Testis (tissue), 5 donors: ENCODE data around the gene VAMP8. TPM values are rescaled to one million over a fixed set of nuclear protein-coding genes. Genes with fewer than 3 reads are reported as not detected.

ENCODE experiments used
- DNase-seq: peaks from one replicate; pipeline ENCODE4 v3.0.0-alpha.2; 2019
- H3K27ac ChIP-seq, 2 donors: fragments of 200-600 bp; sonication (generic); one replicate each; pipeline ENCODE4 v1.5.1; 2019
- H3K27me3 ChIP-seq: fragments of 200-600 bp; sonication (generic); one replicate; pipeline ENCODE4 v1.5.1; 2019
- H3K36me3 ChIP-seq: fragments of 200-600 bp; sonication (generic); one replicate; pipeline ENCODE4 v1.5.1; 2017; ENCODE audit warnings: low read depth; ENCODE audit errors: missing control alignments
- H3K4me1 ChIP-seq: fragments of 200-600 bp; sonication (generic); one replicate; pipeline ENCODE4 v1.5.1; 2019
- H3K4me3 ChIP-seq, 2 donors: fragments of 200-600 bp; sonication (generic); one replicate each; pipeline ENCODE4 v1.5.1; 2017 to 2019
- H3K9me3 ChIP-seq: fragments of 200-600 bp; sonication (generic); one replicate; pipeline ENCODE4 v1.5.1; 2017
- POLR2A ChIP-seq: fragments of 450-650 bp; IDR thresholded peaks from one replicate; pipeline ENCODE4 v1.6.1; 2017; ENCODE audit warnings: antibody characterized with exemption, mild to moderate bottlenecking, moderate library complexity
- WGBS, 2 donors: methylation state at CpG; one replicate each; pipeline ENCODE4 v1.1.5; 2018; 5-methylcytosine and 5-hydroxymethylcytosine counted together
- intact Hi-C: fragments of 100-400 bp; cut with DNase I; formaldehyde crosslinking; loops from one replicate; pipeline ENCODE4 v1.15.1; 2023; ENCODE audit warnings: low total_unique reads
- long read RNA-seq, 2 donors: transcript quantifications; one replicate each; lab custom pipeline, GENCODE V29; 2026
- polyA plus RNA-seq: library from polyadenylated mRNA; stranded (reverse); fragments of 350-450 nt; fragmentation: Illumina TruSeq; extraction: RNeasy Lipid Tissue Mini Kit (QIAGEN cat#74804); gene quantifications from one replicate; pipeline ENCODE4 v1.2.3, GENCODE V29; 2014; ENCODE audit warnings: low read depth, low replicate concordance; ENCODE audit not compliant: insufficient read depth
- total RNA-seq, 2 donors: library from RNA; depleted of rRNA; stranded (reverse); fragments of >200 nt; gene quantifications; one replicate each; pipeline ENCODE4 v1.2.3, GENCODE V29; 2016
- TF ChIP-seq, protein P1 (sequence below), 3 experiments: fragments of 450-650 bp in 2 of 3; fragments of 200-600 bp in 1 of 3; sonication (generic) in 1 of 3; IDR thresholded peaks; one replicate each; pipeline ENCODE4 v1.5.1; 2016 to 2019; ENCODE audit warnings: antibody characterized with exemption in 3 of 3, mild to moderate bottlenecking in 2 of 3, moderate library complexity in 1 of 3

VAMP8 gene
- total RNA-seq (10 to 100 TPM; 10.8 to 13.9 TPM), polyA plus RNA-seq (59.0 TPM)
- long read RNA-seq, donor 1, transcript VAMP8-201 (3 exons, 774 nt): major isoform, 13 of 18 reads
- long read RNA-seq, donor 1, partial matches to known transcripts: 5 of 18 reads
- long read RNA-seq, donor 1, other reads (novel, unspliced or antisense): 0 of 18 reads
- long read RNA-seq, donor 2, transcript VAMP8-201 (3 exons, 774 nt): major isoform, 11 of 12 reads
- long read RNA-seq, donor 2, partial matches to known transcripts: 0 of 12 reads
- long read RNA-seq, donor 2, other reads (novel, unspliced or antisense): 0 of 12 reads

DNA sequence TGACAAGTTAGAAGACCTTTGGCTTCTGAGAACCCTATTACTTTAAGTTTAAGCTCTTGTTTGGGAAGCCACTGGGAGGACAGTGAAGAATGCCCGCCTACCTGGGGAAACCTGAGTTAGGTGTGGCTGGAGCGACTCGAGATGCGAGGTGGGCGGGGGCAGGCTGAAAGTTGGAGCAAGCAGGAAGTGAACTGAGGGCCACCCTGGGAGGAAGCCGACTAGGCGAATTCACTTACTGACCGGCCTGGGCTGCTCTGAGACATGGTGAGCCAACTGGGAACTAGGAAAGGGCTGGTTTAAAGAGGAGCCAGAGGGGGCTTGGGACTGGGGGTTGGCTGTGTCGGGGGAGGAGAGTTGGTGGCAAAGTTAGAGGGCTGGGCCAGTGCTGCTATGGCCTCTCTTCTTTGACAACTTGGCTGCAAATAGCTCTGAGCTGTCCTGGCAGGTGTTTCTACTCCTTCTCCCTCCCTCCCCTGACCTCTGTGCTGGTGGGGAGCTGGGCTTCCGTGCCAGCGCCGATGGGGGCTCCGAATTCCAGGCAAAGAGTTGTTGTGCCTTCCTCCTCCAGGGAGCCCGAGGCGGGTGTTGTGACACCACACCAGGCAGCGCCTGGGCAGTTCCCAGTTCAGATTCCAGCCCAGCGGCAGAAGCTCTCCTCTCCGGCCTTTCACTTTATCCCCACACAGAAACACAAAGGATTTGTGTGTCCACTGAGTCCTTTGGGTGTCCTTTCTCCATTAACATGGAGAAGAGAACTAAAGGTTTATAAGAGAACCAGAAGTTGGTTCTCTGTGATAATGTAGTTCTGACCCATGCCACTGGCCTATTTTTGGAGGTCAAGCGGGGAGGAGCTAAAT lies at the start of gene VAMP8:
VAMP8 (plus strand) TSS at position 201 of the 857 bp plus-strand sequence; CDS start at position 262, 61 bp downstream.
- peak within 1 kb of the TSS; percentile 19 to 59 for H3K27ac ChIP-seq
- H3K27me3 ChIP-seq: no peaks in the 10 kb centered on the region
- intact Hi-C loops: no loop called here
- H3K9me3 ChIP-seq: no peaks in the 10 kb centered on the region
- peaks cover 26% of the 10 kb centered on the region for H3K4me1 ChIP-seq
- TF ChIP-seq, protein P1, sequence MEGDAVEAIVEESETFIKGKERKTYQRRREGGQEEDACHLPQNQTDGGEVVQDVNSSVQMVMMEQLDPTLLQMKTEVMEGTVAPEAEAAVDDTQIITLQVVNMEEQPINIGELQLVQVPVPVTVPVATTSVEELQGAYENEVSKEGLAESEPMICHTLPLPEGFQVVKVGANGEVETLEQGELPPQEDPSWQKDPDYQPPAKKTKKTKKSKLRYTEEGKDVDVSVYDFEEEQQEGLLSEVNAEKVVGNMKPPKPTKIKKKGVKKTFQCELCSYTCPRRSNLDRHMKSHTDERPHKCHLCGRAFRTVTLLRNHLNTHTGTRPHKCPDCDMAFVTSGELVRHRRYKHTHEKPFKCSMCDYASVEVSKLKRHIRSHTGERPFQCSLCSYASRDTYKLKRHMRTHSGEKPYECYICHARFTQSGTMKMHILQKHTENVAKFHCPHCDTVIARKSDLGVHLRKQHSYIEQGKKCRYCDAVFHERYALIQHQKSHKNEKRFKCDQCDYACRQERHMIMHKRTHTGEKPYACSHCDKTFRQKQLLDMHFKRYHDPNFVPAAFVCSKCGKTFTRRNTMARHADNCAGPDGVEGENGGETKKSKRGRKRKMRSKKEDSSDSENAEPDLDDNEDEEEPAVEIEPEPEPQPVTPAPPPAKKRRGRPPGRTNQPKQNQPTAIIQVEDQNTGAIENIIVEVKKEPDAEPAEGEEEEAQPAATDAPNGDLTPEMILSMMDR (IDR thresholded peaks at IDR 0.05): no peak
- TF ChIP-seq POLR2A: no peak
- WGBS, 2 donors: 57 to 67% methylated on average over 19 of the region's 19 CpGs
- no peak for DNase-seq
- H3K4me3 ChIP-seq: no peak within 1 kb of the TSS
- no peaks in the 10 kb centered on the region for H3K36me3 ChIP-seq

DNA sequence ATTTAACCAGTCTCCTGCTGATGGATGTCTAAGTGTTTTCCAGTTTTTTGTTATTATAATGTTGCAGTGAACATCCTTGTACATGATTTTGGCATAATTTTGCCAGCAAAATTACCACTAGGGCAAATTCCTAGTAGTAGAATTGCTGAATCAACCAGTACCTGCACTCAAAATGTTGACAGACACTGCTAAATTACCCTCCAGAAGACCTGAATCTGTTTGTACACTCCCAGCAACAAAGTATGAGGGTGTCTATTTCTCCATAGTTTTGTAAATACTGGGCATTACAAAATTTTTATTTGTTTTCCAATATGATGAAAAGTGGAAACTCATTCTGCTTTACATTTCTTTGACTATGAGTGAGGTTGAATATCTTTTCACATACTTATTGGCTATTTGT lies 49.6 kb upstream of the VAMP8 start:
- H3K27ac ChIP-seq: no peak overlapping the region
- TF ChIP-seq, protein P1 (IDR thresholded peaks at IDR 0.05): no peak
- no peak for TF ChIP-seq POLR2A
- H3K4me3 ChIP-seq: no peak overlapping the region
- H3K4me1 ChIP-seq: peaks cover 19% of the 10 kb centered on the region
- no peaks in the 10 kb centered on the region for H3K27me3 ChIP-seq
- no peaks in the 10 kb centered on the region for H3K9me3 ChIP-seq
- no peak for DNase-seq
- no peaks in the 10 kb centered on the region for H3K36me3 ChIP-seq
- intact Hi-C loops: no loop called here

DNA sequence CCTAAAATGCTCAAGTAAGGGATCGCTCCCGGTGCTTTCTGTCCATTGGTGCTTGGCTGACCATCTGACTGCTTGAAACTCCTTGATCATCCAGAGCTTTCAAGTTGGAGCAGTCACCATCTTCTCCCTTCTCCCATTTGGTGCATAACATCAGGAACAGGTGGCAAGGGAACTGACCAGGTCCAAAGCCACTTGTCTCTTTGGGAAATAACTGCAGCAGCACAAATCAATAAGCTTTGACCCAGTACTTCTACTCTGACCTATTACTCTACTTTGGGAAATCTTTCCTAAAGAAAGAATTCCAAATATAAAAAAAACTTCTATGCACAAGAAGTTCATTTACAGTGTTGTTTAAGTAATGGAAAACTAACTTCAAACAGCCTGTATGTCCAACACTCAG lies 49.0 kb upstream of the VAMP8 start:
- TF ChIP-seq POLR2A: no peak
- TF ChIP-seq, protein P1 (IDR thresholded peaks at IDR 0.05): no peak
- H3K27me3 ChIP-seq: no peaks in the 10 kb centered on the region

DNA sequence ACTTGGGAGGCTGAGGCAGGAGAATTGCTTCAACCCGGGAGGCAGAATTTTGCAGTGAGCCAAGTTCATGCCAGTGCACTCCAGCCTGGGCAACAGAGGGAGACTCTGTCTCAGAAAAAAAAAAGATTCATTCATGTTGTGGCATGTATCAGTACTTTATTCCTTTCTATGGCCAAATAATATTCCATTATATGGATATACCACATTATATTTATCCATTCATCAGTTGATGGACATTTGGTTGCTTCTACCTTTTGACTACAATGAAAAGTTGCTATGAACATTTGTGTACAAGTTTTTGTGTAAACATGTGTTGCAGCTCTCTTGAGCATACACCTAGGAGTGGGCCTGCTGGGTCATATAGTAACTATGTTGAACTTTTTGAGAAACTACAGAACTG lies 47.6 kb upstream of the VAMP8 start:
- H3K4me1 ChIP-seq: peaks cover 7% of the 10 kb centered on the region
- no peak for TF ChIP-seq POLR2A
- TF ChIP-seq, protein P1 (IDR thresholded peaks at IDR 0.05): no peak
- DNase-seq: no peak
- intact Hi-C loops: no loop called here
- no peaks in the 10 kb centered on the region for H3K36me3 ChIP-seq
- H3K4me3 ChIP-seq: no peak overlapping the region
- 96 to 100% methylated on average over 1 of the region's 1 CpG for WGBS, 2 donors
- no peaks in the 10 kb centered on the region for H3K27me3 ChIP-seq
- H3K9me3 ChIP-seq: no peaks in the 10 kb centered on the region
- no peak overlapping the region for H3K27ac ChIP-seq

More for the DNA sequence above, 49.0 kb upstream of the VAMP8 start:
- no peak overlapping the region for H3K4me3 ChIP-seq
- DNase-seq: no peak
- no peaks in the 10 kb centered on the region for H3K36me3 ChIP-seq
- peaks cover 19% of the 10 kb centered on the region for H3K4me1 ChIP-seq
- H3K27ac ChIP-seq: no peak overlapping the region
- H3K9me3 ChIP-seq: no peaks in the 10 kb centered on the region
- WGBS, 2 donors: 88 to 92% methylated on average over 2 of the region's 2 CpGs
- intact Hi-C loops: no loop called here
